Measurements from ENCODE around the gene WFS1. TPM values are rescaled to one million over a fixed set of nuclear protein-coding genes. Genes with fewer than 3 reads are reported as not detected.

Gene WFS1
- total and polyA plus RNA-seq, 10 donors: 4.9 to 62.2 (median 34.8) TPM

DNA sequence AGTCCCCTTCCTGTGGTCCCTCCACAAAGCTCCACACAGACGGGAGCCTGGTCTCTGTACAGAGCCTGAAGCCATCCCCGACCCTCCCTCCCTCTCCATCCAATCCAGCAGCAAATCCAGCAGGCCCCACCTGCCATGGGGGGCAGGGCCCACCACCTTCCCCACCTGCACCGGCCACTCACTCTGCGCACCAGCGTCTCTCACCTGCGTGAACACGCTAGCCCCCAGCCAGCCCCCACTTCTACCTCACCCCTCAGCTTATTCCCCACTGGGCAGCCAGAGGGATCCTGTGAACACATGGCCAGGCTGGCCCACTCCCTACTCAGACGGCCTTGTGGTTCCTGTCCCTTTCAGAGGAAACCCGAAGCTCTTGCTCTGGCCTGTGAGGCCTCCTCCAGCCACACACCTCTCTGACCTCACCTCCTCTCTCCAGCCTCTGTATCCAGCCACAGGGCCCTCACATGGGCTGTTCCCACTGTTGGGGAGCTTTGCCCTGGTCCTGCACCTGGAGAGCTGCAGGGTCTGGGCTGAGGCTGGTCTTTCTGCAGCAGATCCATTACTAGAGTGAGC lies 70.9 kb downstream of the WFS1 start:
- H3K36me3 ChIP-seq: no peaks in the 10 kb centered on the region
- intact Hi-C loops (cut with DNase I; ENCODE audit: low total_unique reads): no loop called here
- DNase-seq: peak; percentile 64
- WGBS, 5 donors: 64 to 75% (median 68%) methylated on average over 9 of the region's 9 CpGs
- peaks cover 0 to 6% (median 0%) of the 10 kb centered on the region in 8 donors for H3K9me3 ChIP-seq
- TF ChIP-seq POLR2A (IDR thresholded peaks at IDR 0.05) (no peak), POLR2AphosphoS5 (IDR thresholded peaks at IDR 0.05) (no peak)
- TF ChIP-seq, protein P1, sequence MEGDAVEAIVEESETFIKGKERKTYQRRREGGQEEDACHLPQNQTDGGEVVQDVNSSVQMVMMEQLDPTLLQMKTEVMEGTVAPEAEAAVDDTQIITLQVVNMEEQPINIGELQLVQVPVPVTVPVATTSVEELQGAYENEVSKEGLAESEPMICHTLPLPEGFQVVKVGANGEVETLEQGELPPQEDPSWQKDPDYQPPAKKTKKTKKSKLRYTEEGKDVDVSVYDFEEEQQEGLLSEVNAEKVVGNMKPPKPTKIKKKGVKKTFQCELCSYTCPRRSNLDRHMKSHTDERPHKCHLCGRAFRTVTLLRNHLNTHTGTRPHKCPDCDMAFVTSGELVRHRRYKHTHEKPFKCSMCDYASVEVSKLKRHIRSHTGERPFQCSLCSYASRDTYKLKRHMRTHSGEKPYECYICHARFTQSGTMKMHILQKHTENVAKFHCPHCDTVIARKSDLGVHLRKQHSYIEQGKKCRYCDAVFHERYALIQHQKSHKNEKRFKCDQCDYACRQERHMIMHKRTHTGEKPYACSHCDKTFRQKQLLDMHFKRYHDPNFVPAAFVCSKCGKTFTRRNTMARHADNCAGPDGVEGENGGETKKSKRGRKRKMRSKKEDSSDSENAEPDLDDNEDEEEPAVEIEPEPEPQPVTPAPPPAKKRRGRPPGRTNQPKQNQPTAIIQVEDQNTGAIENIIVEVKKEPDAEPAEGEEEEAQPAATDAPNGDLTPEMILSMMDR (IDR thresholded peaks at IDR 0.05 in 8 of 11, conservative IDR thresholded peaks at IDR 0.05 in 3 of 11): no peak
- peaks cover 0 to 61% (median 27%) of the 10 kb centered on the region in 7 donors for H3K27me3 ChIP-seq (replicated peaks in 1 of 7)
- H3K4me1 ChIP-seq: peaks cover 0 to 22% (median 12%) of the 10 kb centered on the region in 6 donors
- no peak overlapping the region for H3K27ac ChIP-seq
- H3K4me3 ChIP-seq: no peak overlapping the region

DNA sequence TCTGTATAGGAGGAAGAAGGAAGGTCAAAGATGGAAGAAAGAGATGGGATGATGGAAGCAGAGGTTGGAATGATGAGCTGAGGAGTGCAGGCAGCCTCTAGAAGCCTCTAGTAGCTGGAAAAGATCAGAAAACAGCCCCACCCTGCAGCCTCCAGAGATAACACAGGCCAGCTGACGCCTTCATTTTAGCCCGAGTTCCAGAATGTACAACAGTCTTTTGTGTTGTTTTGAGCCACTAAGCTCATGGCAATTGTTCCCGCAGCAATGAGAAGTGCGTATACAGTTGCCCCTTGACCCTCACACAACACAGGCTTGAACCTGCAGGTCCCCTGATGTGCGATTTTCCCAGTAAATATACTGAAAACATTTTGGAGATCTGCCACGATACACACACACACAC lies 72.0 kb downstream of the WFS1 start:
- Histone ChIP-seq H3K4me3 (no peak overlapping the region), H3K9me3 (peaks cover 0 to 9% (median 0%) of the 10 kb centered on the region in 8 donors), H3K27me3 (replicated peaks in 1 of 7) (peaks cover 0 to 63% (median 26%) of the 10 kb centered on the region in 7 donors), H3K4me1 (peaks cover 0 to 26% (median 12%) of the 10 kb centered on the region in 6 donors), H3K27ac (no peak overlapping the region), H3K36me3 (no peaks in the 10 kb centered on the region)
- DNase-seq: no peak
- intact Hi-C loops (cut with DNase I; ENCODE audit: low total_unique reads): no loop called here
- TF ChIP-seq, protein P1 (IDR thresholded peaks at IDR 0.05 in 8 of 11, conservative IDR thresholded peaks at IDR 0.05 in 3 of 11): no peak
- TF ChIP-seq POLR2AphosphoS5 (IDR thresholded peaks at IDR 0.05) (no peak), POLR2A (IDR thresholded peaks at IDR 0.05) (no peak)
- WGBS, 5 donors: 70 to 79% (median 75%) methylated on average over 6 of the region's 6 CpGs

DNA sequence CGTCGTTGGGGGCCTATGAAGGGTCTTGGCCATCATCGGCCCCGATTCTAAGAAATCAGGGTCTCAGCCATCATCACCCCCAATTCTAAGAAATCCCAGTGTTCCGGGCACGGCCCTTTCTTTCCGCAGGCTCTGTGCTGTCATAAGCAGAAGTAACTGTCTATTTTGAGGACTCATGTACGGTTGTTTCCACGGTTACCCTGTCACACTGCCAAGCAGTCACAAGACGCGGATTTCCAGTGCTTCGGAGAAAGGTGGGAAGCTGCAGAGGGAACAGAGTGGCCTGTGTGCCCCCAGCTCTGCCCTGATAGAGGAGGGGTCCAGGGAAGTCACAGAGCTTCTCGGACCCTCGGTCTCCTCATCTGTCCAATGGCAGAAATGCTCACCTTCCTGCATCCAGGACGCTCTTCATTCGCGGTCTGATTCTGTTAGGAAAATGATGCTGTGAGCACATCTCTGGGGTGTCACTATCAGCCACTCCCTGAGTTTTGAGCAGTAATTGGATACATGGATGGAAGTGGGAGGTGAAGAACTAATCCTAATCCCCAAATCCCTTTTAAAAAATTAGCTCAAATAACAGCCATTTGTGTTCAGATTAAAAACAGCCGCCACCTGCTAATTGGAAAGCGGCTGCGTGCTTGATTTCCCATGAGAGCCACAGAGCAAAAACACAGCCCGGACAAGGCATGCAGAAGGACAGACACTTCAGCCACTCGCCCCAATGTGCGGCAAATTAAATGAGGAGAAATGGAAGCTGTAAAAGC lies 73.1 kb downstream of the WFS1 start:
- Histone ChIP-seq H3K27ac (no peak overlapping the region), H3K36me3 (no peaks in the 10 kb centered on the region), H3K27me3 (replicated peaks in 1 of 7) (peaks cover 0 to 66% (median 21%) of the 10 kb centered on the region in 7 donors), H3K9me3 (peaks cover 0 to 9% (median 0%) of the 10 kb centered on the region in 8 donors), H3K4me3 (no peak overlapping the region), H3K4me1 (peaks cover 0 to 21% (median 9%) of the 10 kb centered on the region in 6 donors)
- TF ChIP-seq POLR2A (IDR thresholded peaks at IDR 0.05) (no peak), POLR2AphosphoS5 (IDR thresholded peaks at IDR 0.05) (no peak)
- TF ChIP-seq, protein P1 (IDR thresholded peaks at IDR 0.05 in 8 of 11, conservative IDR thresholded peaks at IDR 0.05 in 3 of 11): no peak
- WGBS, 5 donors: 63 to 72% (median 69%) methylated on average over 20 to 23 of the region's 23 CpGs
- intact Hi-C loops (cut with DNase I; ENCODE audit: low total_unique reads): no loop called here
- DNase-seq: peak; percentile 30

DNA sequence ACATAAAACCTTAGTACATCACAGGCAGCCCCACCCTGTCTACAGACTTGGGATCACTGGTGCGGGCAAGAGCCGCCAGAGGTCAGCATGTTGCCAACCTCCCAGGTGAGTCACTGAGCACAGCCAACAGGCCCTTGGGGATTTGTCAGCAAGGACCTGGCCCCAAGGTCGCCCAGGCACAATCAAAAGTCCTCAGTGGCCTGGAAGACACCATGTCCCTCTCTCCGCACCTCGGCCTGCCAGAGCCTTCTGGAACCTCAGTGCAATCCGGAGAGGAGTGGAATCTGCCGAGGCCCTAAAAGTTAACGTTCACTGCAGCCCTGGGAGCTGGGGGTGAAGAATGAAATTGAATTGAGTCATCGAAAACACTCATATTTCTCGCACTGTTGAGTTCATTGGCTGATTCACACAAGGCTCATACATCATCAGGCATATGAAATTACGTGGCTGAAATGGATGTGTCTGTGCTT lies 74.3 kb downstream of the WFS1 start:
- no peaks in the 10 kb centered on the region for H3K36me3 ChIP-seq
- intact Hi-C loops (cut with DNase I; ENCODE audit: low total_unique reads): no loop called here
- WGBS, 5 donors: 71 to 83% (median 78%) methylated on average over 8 to 11 of the region's 11 CpGs
- peaks cover 0 to 9% (median 0%) of the 10 kb centered on the region in 8 donors for H3K9me3 ChIP-seq
- peak; percentile 59 for DNase-seq
- TF ChIP-seq POLR2AphosphoS5 (IDR thresholded peaks at IDR 0.05): no peak
- no peak for TF ChIP-seq POLR2A (IDR thresholded peaks at IDR 0.05)
- TF ChIP-seq, protein P1 (IDR thresholded peaks at IDR 0.05 in 8 of 11, conservative IDR thresholded peaks at IDR 0.05 in 3 of 11): no peak
- H3K4me3 ChIP-seq: no peak overlapping the region
- peaks cover 0 to 66% (median 10%) of the 10 kb centered on the region in 7 donors for H3K27me3 ChIP-seq (replicated peaks in 1 of 7)
- H3K27ac ChIP-seq: no peak overlapping the region
- H3K4me1 ChIP-seq: peaks cover 0 to 11% (median under 1%) of the 10 kb centered on the region in 6 donors
